Epithelial cell of proximal tubule (primary cell): ENCODE results near the gene HPCAL1. TPM values are rescaled to one million over a fixed set of nuclear protein-coding genes. Genes with fewer than 3 reads are reported as not detected.
"Not testable (repeated sequence)": the region's sequence is repeated elsewhere in the genome, so short reads cannot be mapped to it uniquely, and the experiment has no call there.

Source experiments
- DNase-seq: peaks from one replicate; pipeline ENCODE4 v3.0.0-alpha.2; 2011; ENCODE audit warnings: low read depth
- H3K4me3 ChIP-seq: 2 replicates; pipeline ENCODE4 v1.5.1; 2011; ENCODE audit warnings: low read depth, mild to moderate bottlenecking, low read length
- total RNA-seq: library from RNA; depleted of rRNA; stranded (reverse); fragments of >200 nt; gene quantifications from 2 replicates; pipeline ENCODE4 v1.2.3, GENCODE V29; 2015
- TF ChIP-seq, protein P1 (sequence below): conservative IDR thresholded peaks from 2 replicates; pipeline ENCODE4 v1.5.1; 2012; ENCODE audit warnings: low read depth, mild to moderate bottlenecking, low read length

The HPCAL1 gene
- total RNA-seq, 1 donor from 2014 or later = 72.3 TPM

DNA sequence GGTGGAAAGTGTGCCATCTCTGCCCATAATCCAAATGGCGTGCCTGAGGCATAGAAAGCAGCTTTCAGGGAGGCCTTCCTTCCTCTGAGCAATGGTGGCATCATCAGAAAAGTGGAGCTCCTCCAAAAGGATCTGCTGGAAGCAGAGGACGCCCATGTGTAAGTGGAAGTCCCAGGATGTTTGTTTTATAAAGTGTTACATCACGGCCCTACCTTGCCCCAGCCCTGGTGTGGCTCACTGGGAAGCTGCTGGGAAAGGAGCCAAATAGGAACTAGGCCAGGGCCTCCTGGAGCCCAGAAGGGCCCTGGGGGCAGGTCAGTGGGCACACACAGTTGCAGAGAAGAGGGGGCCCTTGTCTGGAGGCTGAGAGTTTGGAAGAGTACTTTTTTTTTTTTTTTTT is 149.6 kb downstream of the HPCAL1 start:
- H3K4me3 ChIP-seq = no peak overlapping the region
- DNase-seq = no peak
- TF ChIP-seq, protein P1, sequence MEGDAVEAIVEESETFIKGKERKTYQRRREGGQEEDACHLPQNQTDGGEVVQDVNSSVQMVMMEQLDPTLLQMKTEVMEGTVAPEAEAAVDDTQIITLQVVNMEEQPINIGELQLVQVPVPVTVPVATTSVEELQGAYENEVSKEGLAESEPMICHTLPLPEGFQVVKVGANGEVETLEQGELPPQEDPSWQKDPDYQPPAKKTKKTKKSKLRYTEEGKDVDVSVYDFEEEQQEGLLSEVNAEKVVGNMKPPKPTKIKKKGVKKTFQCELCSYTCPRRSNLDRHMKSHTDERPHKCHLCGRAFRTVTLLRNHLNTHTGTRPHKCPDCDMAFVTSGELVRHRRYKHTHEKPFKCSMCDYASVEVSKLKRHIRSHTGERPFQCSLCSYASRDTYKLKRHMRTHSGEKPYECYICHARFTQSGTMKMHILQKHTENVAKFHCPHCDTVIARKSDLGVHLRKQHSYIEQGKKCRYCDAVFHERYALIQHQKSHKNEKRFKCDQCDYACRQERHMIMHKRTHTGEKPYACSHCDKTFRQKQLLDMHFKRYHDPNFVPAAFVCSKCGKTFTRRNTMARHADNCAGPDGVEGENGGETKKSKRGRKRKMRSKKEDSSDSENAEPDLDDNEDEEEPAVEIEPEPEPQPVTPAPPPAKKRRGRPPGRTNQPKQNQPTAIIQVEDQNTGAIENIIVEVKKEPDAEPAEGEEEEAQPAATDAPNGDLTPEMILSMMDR = no peak

DNA sequence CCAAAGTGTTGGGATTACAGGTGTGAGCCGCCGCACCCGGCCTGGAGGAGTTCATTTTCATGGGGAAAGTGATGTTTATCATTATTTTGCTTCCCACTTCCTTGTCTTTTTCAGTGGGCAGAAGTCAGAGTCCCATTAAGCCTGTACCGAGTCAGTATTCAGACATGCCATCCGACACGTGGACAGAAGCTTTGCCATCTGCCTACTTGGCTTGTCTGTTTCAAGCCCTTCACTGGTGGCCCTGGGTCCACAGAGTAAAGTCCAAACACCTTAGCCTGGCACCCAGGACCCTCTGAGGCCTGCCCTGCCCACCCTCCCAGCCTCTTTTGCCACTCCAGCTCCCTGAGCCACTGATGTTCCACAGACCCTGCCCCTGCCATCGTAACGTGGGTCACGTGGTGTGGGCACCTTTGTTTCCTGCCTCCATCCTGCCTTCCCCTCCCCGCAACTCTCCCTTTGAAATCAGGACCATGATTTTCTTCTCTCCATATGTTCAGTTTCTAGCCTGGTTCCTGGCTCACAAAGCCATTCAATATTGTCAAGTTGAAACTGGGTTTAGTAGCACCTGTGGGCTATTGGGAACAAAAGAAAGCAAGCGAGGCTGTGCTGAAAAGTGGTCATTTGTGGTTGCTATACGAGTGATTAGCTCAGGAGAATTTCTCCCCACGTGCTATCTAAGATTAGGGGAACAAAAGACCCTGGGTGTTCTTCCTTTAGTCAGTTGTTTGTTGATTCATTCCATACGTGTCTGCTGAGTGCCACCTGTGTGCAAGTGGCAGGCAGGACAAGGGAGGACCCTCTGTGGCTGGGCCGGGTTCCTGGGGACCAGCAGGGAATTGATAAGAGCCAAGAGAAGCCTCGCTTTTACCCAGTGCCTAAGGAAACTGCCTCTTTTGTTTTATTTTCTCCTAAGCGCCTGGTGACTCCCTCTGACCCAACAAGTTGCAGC is 150.5 kb downstream of the HPCAL1 start:
- TF ChIP-seq, protein P1 = no peak
- DNase-seq = no peak
- H3K4me3 ChIP-seq = no peak overlapping the region

DNA sequence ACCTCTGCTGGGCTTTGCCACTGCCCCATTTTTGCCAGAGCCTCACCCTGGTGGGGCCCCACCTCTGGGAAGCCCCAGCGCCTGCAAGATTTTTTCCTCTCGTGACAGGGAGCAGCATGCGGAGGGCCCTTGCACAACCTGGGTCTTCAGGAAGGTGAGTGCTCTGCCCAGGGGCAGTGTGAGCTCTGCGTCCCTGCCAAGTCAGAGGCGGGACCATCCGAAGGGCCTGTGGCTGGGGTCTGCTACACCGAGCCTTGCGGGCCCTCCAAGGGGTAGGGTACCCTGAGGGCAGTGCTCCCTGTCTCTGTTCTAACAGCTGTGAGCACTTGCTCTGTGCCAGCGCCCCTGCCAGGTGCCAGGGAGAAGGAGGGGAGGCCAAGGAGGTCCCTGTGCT is 151.2 kb downstream of the HPCAL1 start:
- H3K4me3 ChIP-seq = no peak overlapping the region
- TF ChIP-seq, protein P1 = no peak
- DNase-seq = no peak

DNA sequence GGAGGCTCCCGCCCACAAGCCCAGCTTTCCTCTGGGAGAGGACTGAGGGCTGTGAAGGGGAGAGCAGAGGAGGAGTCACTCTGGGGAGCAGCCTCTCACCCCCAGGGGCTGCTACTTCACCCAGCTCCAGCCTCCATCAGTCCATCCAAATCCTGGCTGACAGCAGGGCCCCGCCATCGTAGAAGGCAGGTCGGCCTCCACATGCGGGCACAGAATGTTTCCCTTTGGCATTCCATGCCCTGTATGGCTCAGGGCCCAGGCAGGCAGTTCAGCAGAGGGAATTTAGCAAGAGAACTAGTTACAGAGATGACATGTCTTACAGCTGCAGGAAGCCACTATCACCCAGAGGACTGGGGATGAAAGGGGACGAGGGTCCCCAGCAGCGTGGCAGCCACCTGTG is 151.8 kb downstream of the HPCAL1 start:
- DNase-seq = no peak
- H3K4me3 ChIP-seq = no peak overlapping the region
- TF ChIP-seq, protein P1 = no peak

DNA sequence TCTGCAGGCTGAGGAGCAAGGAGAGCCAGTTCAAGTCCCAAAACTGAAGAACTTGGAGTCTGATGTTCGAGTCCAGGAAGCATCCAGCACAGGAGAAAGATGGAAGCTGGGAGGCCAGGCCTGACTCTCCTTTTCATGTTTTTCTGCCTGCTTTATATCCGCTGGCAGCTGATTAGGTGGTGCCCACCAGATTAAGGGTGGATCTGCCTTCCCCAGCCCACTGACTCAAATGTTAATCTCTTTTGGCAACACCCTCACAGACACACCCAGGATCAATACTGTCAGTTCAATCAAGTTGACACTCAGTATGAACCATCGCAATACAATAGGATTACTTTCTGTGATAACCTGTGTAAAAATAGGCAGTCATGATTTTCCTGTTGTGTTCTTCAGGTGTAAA is 154.5 kb downstream of the HPCAL1 start:
- not testable (repeated sequence) for DNase-seq, H3K4me3 ChIP-seq

DNA sequence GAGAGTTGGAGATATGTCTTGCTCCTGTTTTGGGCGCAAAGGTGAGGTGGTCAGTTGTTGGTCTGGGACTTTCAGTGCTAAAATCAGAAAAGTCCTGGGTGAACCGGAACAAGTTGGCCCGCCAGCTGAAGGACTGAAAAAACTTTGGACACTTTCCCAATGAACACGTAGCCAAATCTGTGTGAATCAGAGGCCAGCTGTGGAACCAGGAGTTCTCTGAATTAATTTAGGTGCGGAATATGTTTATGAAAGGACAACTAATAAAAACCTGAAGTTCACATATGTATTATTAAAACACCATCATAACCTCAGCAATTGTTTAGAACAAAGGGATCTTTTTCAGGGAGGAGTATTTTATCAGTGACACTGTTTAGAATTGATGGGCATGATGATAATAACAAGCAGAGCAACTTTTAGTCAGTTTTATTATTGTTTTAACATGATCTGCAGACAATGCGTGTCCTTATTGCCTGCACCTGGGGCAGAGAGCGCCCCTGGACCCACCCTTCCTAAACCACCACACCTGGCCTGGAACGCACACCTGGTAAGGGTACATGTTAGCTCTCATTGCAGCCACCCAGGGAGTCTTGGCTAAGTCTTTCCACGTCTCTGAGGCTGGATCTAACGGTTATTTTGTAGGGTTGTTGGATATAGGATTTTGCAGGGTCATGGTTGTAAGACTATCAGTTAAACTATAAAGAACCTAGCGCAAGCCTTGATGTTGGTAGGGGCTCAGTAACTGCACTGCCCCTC is 155.3 kb downstream of the HPCAL1 start:
- TF ChIP-seq, protein P1 = no peak
- H3K4me3 ChIP-seq = no peak overlapping the region
- DNase-seq = no peak

DNA sequence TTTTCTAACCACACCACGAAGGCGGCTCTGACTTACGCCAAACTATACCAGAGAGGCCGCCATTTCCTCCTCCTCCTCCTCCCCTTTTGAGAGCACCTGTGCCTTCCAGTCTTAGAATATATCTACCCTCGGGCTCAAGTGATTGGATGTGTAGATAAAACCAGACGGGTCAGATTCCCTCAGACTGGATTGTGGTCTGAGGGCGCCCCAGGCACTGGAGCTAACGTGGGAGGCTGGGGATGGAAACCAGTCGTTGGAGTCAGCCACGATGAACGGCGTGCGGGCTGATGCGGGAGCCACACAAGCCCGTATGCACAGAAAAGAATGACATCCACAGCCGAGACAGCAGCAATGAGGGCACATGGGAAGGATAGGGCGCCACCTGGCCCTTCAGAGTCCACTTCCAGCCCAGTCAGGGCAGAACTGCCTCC is 157.7 kb downstream of the HPCAL1 start:
- DNase-seq = no peak
- TF ChIP-seq, protein P1 = no peak

More for the DNA sequence above, 157.7 kb downstream of the HPCAL1 start:
- no peak overlapping the region for H3K4me3 ChIP-seq
